Ovary (tissue), 3 donors: ENCODE data around the gene MMP14.

Experiments used
- CTCF ChIP-seq, 3 donors: fragments of 450-650 bp in 2 of 3; fragments of 200-600 bp in 1 of 3; IDR thresholded peaks; one replicate each; pipeline versions ENCODE4 v1.5.1 to v1.8.0; 2016 to 2022; ENCODE audit warnings: antibody characterized with exemption in 3 of 3, mild to moderate bottlenecking in 1 of 3
- POLR2A ChIP-seq: fragments of 450-650 bp; IDR thresholded peaks from one replicate; pipeline ENCODE4 v1.6.1; 2017; ENCODE audit warnings: antibody characterized with exemption, mild to moderate bottlenecking, moderate library complexity
- donor health status: DM: no; HTN: no; CAD: no.

- no peak for TF ChIP-seq CTCF (IDR thresholded peaks at IDR 0.05)
- no peak for TF ChIP-seq POLR2A
Measured at GRCh38 chr14:22797017-22797917, 39.1 kb upstream of the MMP14 start.
